HG03039 (cell line): ENCODE data around the gene RABGAP1L.

Source experiments
- ATAC-seq: cut with Tn5 transposase; IDR thresholded peaks from one replicate; pipeline ENCODE4 v1.9.1; 2021; ENCODE audit warnings: mild to moderate bottlenecking, moderate library complexity; ENCODE audit not compliant: unreplicated experiment

RABGAP1L gene

DNA sequence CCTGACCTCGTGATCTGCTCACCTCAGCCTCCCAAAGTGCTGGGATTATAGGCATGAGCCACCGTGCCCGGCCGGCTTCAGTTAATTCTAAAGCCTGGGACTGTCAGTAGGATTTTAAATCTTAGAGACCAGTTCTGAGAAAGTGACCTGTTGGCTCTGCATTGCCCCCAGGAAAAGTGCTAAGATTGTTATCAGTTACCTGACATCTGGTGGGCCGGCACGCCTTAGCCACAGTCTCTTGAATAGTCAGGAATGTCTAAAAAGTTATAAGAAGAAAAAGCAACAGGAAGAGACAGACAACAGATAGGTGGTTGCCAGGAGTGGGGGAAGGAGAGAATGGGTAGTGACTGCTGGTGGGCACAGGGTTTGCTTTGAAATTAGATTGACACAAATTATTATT, 35.1 kb downstream of the RABGAP1L start:
- no peak for ATAC-seq

- ATAC-seq, result no peak
These were observed 37.8 kb downstream of the RABGAP1L start for GRCh38 chr1:174197088-174197487.

DNA sequence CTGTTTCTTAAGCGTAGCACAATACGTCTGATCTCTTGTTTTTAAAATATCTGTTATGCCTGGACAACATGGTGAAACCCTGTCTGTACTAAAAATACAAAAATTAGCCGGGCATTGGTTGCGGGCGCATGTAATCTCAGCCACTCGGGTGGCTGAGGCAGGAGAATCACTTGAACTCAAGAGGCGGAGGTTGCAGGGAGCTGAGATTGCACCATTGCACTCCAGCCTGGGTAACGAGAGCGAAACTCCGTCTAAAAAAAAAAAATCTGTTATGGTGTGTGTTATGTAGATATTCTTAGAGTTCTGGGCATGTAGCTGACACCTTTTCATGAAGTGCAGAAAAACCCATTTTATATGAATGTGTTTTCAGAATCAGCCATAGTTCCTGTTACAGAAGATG, 38.2 kb downstream of the RABGAP1L start:
- ATAC-seq, result no peak

DNA sequence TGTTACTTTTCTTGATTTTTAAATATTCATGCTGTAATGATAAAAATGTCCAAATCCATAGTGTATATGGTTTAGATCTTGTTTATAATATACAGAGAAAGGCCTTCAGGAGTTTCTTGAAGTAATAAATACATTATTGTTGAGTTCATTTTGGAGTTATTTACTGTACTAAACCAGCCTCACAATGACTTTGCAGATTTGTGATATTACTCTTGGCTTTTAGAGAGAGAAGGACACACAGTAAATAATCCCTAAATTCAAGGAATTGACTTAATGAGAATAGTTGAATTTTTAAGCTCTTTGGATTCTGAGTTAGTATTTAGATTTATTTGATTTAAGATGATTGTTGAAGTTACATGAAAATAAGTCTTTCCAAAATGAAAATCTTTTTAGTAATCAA, 38.9 kb downstream of the RABGAP1L start:
- ATAC-seq, result no peak

DNA sequence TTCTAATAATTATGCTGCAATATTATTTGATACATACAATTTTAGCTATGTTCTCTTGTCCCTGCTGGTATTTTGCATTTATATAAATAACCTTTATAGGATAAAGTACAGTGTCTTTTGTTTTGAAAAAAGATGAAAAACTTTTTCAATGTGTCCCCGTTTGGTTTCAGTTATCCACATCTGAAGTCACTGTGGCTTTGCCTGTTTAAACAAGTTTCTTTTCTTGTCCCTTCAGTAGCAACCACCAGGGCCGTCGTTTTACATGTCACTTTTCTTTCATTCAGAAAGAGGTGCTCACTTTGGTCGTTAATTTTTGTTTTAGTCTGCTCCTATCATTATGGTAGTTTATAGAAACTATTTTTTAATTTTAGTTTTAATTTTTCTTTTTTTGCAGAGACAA, 41.4 kb downstream of the RABGAP1L start:
- no peak for ATAC-seq

DNA sequence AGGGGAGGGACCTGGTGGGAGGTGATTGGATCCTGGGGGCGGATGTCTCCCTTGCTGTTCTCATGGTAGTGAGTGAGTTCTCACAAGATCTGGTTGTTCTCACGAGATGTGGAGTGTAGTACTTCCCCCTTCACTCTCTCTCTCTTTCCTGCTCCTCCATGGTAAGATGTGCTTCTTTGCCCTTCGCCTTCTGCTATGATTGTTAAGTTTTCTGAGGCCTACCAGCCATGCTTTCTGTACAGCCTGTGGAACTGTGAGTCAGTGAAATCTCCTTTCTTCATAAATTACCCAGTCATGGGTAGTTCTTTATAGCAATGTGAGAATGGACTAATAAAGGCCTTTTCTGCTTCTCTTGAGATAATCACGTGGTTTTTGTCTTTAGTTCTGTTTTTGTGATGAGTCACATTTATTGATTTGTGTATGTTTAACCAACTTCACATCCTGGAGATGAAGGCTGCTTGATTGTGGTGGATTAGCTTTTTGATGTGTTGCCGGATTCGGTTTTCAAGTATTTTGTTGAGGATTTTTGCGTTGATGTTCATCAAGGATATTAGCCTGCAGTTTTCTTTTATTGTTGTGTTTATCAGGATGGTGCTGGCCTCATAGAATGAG, 45.5 kb downstream of the RABGAP1L start:
- peak; percentile 39 for ATAC-seq

GRCh38 chr1:174206148-174206836, 47.0 kb downstream of the RABGAP1L start:
- ATAC-seq, result no peak

- peak; percentile 90 for ATAC-seq
These were observed 50.2 kb downstream of the RABGAP1L start for GRCh38 chr1:174209347-174210187.

DNA sequence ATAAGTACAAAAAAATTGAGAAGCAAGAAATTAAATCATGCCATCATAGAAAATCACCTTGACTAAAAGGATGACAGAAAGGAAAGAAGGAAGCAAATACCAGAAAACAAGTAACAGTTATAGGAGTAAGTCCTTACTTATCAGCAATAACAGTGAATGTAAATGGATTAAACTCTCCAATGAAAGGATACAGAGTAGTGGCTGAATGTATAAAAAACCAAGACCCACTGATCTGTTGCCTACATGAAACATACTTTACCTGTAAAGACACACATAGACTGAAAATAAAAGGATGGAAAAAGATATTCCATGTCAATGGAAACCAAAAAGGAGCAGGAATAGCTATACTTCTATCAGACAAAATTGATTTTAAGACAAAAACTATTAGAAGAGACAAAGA, 52.2 kb downstream of the RABGAP1L start:
- no peak for ATAC-seq

DNA sequence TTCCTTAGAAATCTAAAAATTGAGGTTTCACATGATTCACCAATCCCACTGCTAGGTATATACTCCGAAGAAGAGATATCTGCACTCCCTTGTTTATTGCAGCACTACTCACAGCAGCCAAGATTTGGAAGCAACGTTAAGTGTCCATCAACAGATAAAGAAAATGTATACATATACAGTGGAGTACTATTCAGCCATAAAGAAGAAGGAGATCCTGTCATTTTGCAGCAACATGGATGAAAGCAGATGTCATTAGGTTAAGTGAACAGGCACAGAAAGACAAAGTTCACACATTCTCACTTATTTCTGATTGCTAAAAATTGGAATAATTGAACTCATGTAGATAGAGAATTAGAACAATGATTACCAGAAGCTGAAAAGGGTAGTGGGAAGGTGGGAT, 56.4 kb downstream of the RABGAP1L start:
- ATAC-seq, result no peak

- ATAC-seq, result no peak
These were observed 57.9 kb downstream of the RABGAP1L start for GRCh38 chr1:174217248-174217647.

DNA sequence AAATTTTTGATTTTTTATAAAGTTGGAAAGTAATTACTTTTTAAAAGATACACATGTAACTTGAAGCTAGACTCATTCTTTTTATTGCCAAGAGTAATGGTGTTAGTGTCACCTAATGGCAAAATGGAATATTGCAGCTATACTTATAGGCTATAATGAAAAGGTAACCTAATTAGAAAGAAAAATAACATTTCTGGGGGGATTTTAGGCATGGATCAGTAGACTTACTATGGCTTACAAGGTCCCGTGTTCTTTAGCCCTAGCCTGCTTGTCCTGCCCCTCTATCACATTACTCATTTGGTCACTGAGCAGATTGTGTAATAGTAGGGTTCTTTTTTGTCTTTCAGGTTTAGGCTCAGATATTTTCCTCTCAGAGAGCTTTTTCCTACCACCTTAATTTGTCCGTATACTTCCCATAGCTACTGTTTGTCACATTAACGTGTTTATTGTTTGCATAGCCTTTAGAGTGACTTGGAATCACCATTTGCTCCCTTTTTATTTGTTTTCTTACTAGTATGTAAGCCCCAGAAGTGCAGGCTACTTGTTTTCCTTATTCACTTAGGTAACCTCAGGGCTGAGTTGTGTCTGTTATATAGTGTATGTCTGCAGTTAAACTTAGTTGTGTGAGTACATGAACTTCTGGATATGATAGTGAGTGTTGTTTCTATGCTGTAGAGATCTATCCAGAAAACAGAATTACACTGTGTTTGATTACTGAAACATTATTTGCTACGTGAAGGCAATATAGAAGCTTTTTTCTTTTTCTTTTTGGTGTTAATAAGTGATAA, 58.7 kb downstream of the RABGAP1L start:
- ATAC-seq, result no peak

- ATAC-seq, result no peak
These were observed 59.7 kb downstream of the RABGAP1L start for GRCh38 chr1:174218983-174219382.

DNA sequence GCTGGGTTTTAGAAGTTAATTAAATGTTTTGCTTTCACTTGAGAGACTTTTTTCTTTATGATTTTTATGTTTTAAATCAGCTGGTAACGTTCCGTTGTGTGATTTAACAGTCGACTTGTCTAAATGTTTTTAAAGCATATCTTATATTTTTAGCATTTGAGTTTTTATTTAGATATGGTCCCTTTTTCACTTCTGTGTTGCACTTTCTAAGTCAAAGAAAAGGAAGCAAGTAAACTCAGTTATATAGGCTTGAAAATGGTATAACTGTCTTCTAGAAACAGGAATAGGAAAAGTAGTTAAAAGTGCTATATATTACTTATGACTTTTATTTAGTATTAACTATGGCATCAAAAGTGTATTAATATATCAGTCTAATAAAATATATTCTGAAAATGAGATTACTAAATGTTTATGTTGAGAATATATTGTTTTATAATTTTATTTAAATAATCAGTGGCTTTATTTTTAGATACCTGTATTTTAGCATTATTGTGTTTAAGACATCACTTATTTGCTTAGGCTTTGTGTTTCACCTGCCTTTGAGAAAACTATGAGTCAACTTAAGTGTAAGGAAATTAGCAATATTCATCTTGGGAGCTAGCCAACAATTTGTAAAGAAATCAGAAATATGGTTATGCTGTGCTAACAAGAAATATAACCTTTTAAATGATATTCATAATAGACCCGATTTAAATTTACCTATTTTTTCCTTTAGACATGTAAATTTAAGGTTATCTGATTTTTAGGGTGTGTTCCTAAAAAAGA, 60.5 kb downstream of the RABGAP1L start:
- no peak for ATAC-seq

GRCh38 chr1:174221681-174222080, 62.4 kb downstream of the RABGAP1L start:
- ATAC-seq, result no peak

DNA sequence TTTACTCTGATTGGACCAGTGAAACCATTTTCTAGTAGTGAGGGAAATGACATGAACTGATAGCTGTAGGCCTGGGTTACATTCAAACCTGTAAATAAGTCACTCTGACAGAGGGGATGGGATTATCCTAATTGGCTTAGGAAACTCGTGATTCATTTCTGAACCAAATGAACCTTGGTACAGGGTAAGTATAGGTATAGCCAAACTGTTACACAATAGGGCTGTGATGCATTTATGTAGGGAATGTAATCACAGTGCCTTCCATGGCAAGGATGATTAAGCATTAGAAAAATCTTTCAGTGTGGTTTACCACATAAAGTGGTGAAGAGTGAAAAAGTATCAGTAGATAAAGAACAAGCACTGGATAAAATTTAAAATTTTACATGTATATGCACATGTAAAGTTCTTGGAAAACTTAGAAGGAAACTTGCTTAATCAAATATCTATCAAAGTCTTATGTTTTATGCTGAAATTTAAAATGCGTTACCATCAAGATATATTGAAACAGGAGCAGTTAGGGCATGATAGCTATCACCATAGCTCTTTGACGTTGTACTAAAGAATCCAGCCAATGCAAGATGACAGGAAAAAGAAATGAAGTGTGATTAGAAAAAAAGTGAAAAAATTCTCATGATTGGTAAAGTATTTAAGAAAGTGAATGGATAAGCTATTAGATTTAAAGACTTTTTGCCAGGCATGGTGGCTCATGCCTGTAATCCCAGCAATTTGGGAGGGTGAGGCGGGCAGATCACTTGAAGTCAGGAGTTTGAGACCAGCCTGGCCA, 63.0 kb downstream of the RABGAP1L start:
- no peak for ATAC-seq

GRCh38 chr1:174224641-174225040, 65.3 kb downstream of the RABGAP1L start:
- ATAC-seq, result no peak

GRCh38 chr1:174225499-174226204, 66.3 kb downstream of the RABGAP1L start:
- peak; percentile 53 for ATAC-seq

DNA sequence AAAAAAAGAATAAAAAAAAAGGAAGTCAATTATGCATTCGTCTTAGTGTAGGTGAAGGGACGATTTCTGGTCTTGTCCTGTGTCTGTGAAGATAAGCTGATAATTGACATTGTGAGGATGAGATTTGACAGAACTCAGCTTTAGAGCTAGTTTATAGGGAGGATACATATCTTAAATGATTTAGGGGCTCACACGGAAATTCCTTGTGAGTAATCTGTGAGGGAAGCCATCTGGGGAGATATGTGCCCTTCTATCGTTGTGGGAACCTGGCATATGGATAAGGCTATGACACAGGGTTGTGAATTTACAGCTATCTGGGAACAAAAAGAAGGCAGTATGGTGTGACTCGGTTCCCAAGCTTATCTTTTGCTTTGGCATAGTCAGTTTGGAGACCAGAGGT, 71.1 kb downstream of the RABGAP1L start:
- no peak for ATAC-seq
